Hepatocyte (in vitro differentiated cells): Measurements from ENCODE around the gene DGCR2. TPM values are rescaled to one million over a fixed set of nuclear protein-coding genes. Genes with fewer than 3 reads are reported as not detected.

ENCODE experiments used
- DNase-seq: peaks from one replicate; pipeline ENCODE4 v3.0.0-alpha.2; 2016; ENCODE audit warnings: low spot score
- H2AFZ ChIP-seq: fragments of 200-600 bp; sonication (generic); 2 replicates; pipeline ENCODE4 v1.6.0; 2016; ENCODE audit warnings: antibody characterized with exemption, mild to moderate bottlenecking
- H3K27ac ChIP-seq: fragments of 200-600 bp; sonication (generic); 2 replicates; pipeline ENCODE4 v1.5.1; 2016; ENCODE audit warnings: mild to moderate bottlenecking
- H3K27me3 ChIP-seq: fragments of 200-600 bp; sonication (generic); 2 replicates; pipeline ENCODE4 v1.6.1; 2016
- H3K36me3 ChIP-seq: fragments of 200-600 bp; sonication (generic); replicated peaks from 2 replicates; pipeline ENCODE4 v1.5.1; 2016; ENCODE audit warnings: low read depth; ENCODE audit not compliant: insufficient read depth
- H3K4me1 ChIP-seq: fragments of 200-600 bp; sonication (generic); 2 replicates; pipeline ENCODE4 v1.5.1; 2016; ENCODE audit warnings: mild to moderate bottlenecking, moderate library complexity; ENCODE audit not compliant: insufficient read depth
- H3K4me2 ChIP-seq: fragments of 200-600 bp; sonication (generic); 2 replicates; pipeline ENCODE4 v1.6.0; 2016
- H3K4me3 ChIP-seq: fragments of 200-600 bp; sonication (generic); 2 replicates; pipeline ENCODE4 v1.5.1; 2016; ENCODE audit warnings: mild to moderate bottlenecking
- H3K79me2 ChIP-seq: fragments of 200-600 bp; sonication (generic); 2 replicates; pipeline ENCODE4 v1.6.0; 2017; ENCODE audit warnings: mild to moderate bottlenecking
- H3K9me2 ChIP-seq: fragments of 200-600 bp; sonication (generic); replicated peaks from 2 replicates; pipeline ENCODE4 v1.6.0; 2017; ENCODE audit warnings: mild to moderate bottlenecking; ENCODE audit not compliant: insufficient read depth
- H3K9me3 ChIP-seq: fragments of 200-600 bp; sonication (generic); 2 replicates; pipeline ENCODE4 v1.5.1; 2016; ENCODE audit warnings: low read depth, mild to moderate bottlenecking
- H4K20me1 ChIP-seq: fragments of 200-600 bp; sonication (generic); 2 replicates; pipeline ENCODE4 v1.6.0; 2016; ENCODE audit warnings: mild to moderate bottlenecking; ENCODE audit not compliant: insufficient read depth, poor library complexity, severe bottlenecking
- CTCF ChIP-seq: fragments of 200-600 bp; sonication (generic); IDR thresholded peaks from 2 replicates; pipeline ENCODE4 v1.5.1; 2016; ENCODE audit warnings: antibody characterized with exemption, mild to moderate bottlenecking; ENCODE audit not compliant: poor library complexity
- EZH2 ChIP-seq: fragments of 200-600 bp; sonication (generic); IDR thresholded peaks from 2 replicates; pipeline ENCODE4 v1.6.1; 2016; ENCODE audit warnings: antibody characterized with exemption, mild to moderate bottlenecking, borderline replicate concordance
- EZH2phosphoT487 ChIP-seq: fragments of 200-600 bp; sonication (generic); IDR thresholded peaks from one replicate; pipeline ENCODE4 v1.6.1; 2018; ENCODE audit warnings: antibody characterized with exemption, mild to moderate bottlenecking, low read depth, moderate library complexity; ENCODE audit not compliant: unreplicated experiment, severe bottlenecking
- WGBS: methylation state at CpG from one replicate; pipeline ENCODE4 v1.1.6; 2016; ENCODE audit warnings: low lambda C conversion rate; ENCODE audit errors: missing lambda C conversion rate; 5-methylcytosine and 5-hydroxymethylcytosine counted together
- polyA plus RNA-seq: library from polyadenylated mRNA; unstranded; fragments of >200 nt; fragmentation: Nextera tagmentation; extraction: Ambion mirVana; gene quantifications from 2 replicates; pipeline ENCODE4 v1.2.1, GENCODE V29; 2016
- total RNA-seq: library from RNA; depleted of rRNA; stranded (reverse); fragments of >200 nt; gene quantifications from 2 replicates; pipeline ENCODE4 v1.2.3, GENCODE V29; 2014

The DGCR2 gene
- total and polyA plus RNA-seq, 2 experiments from 2014 or later = 61.5 to 67.2 TPM

GRCh38 chr22:19038728-19039447 lies 83.3 kb downstream of the DGCR2 start:
- no peak for DNase-seq
- TF ChIP-seq EZH2phosphoT487 (no peak), EZH2 (no peak), CTCF (no peak)
- Histone ChIP-seq H2AFZ (no peak overlapping the region), H3K4me1 (no peaks in the 10 kb centered on the region), H3K27me3 (no peaks in the 10 kb centered on the region), H3K9me2 (no peaks in the 10 kb centered on the region), H4K20me1 (no peaks in the 10 kb centered on the region), H3K4me3 (no peak overlapping the region), H3K9me3 (no peaks in the 10 kb centered on the region), H3K79me2 (no peaks in the 10 kb centered on the region), H3K4me2 (no peak overlapping the region), H3K36me3 (no peaks in the 10 kb centered on the region), H3K27ac (no peak overlapping the region)
- WGBS = 96% methylated on average over 24 of the region's 24 CpGs

DNA sequence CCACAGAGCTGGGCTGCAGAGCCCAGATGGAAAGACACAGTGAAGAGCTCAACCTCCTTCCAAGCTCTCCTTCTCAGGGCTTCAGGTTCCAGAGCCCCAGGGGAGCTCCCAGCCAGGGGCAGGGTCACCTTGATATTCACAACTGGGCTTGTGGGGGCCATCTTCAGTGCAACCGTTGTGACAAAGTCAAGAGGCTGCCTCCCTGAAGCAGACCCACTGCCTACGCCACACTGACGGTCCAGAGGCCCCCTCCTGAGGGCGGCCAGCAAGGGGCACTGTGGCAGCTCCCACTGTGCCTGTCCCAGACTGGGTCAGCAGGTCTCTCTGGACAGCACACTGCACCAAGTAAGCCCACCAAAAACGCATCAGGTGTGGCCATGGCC lies 84.1 kb downstream of the DGCR2 start:
- H3K4me1 ChIP-seq = no peaks in the 10 kb centered on the region
- no peaks in the 10 kb centered on the region for H3K79me2 ChIP-seq
- WGBS = 99% methylated on average over 5 of the region's 5 CpGs
- no peaks in the 10 kb centered on the region for H3K36me3 ChIP-seq
- H3K27ac ChIP-seq = no peak overlapping the region
- no peak for TF ChIP-seq EZH2
- TF ChIP-seq CTCF = no peak
- TF ChIP-seq EZH2phosphoT487 = no peak
- H3K9me2 ChIP-seq = no peaks in the 10 kb centered on the region
- H3K9me3 ChIP-seq = no peaks in the 10 kb centered on the region
- no peaks in the 10 kb centered on the region for H3K27me3 ChIP-seq
- no peak overlapping the region for H2AFZ ChIP-seq
- DNase-seq = no peak
- no peak overlapping the region for H3K4me3 ChIP-seq
- H4K20me1 ChIP-seq = no peaks in the 10 kb centered on the region
- H3K4me2 ChIP-seq = no peak overlapping the region

GRCh38 chr22:19037282-19038163 lies 84.7 kb downstream of the DGCR2 start:
- no peak overlapping the region for H2AFZ ChIP-seq
- no peaks in the 10 kb centered on the region for H3K27me3 ChIP-seq
- H3K9me3 ChIP-seq = no peaks in the 10 kb centered on the region
- no peaks in the 10 kb centered on the region for H3K9me2 ChIP-seq
- H3K4me2 ChIP-seq = no peak overlapping the region
- H3K27ac ChIP-seq = no peak overlapping the region
- H4K20me1 ChIP-seq = no peaks in the 10 kb centered on the region
- no peak overlapping the region for H3K4me3 ChIP-seq
- TF ChIP-seq EZH2 = no peak
- no peak for TF ChIP-seq EZH2phosphoT487
- TF ChIP-seq CTCF = no peak
- no peaks in the 10 kb centered on the region for H3K4me1 ChIP-seq
- DNase-seq = no peak
- H3K79me2 ChIP-seq = no peaks in the 10 kb centered on the region
- 90% methylated on average over 17 of the region's 17 CpGs for WGBS
- no peaks in the 10 kb centered on the region for H3K36me3 ChIP-seq
